Glomerular visceral epithelial cell (primary cell): ENCODE measurements around the gene DMGDH.

Experiments
- DNase-seq: peaks from one replicate; pipeline ENCODE4 v3.0.0-alpha.2; 2016; ENCODE audit errors: extremely low spot score

Gene DMGDH

GRCh38 chr5:79069488-79070349 is at the start of gene DMGDH, which contains the start of gene BHMT2:
Gene DMGDH (minus strand): TSS chr5:79069674. CDS start chr5:79069620, 54 bp downstream.
Gene BHMT2 (plus strand): TSS chr5:79069767. CDS start chr5:79069783, 16 bp downstream.
- peak; percentile 3 for DNase-seq

- DNase-seq: no peak
Observed at GRCh38 chr5:79112703-79113058, 43.2 kb upstream of the DMGDH start.

DNA sequence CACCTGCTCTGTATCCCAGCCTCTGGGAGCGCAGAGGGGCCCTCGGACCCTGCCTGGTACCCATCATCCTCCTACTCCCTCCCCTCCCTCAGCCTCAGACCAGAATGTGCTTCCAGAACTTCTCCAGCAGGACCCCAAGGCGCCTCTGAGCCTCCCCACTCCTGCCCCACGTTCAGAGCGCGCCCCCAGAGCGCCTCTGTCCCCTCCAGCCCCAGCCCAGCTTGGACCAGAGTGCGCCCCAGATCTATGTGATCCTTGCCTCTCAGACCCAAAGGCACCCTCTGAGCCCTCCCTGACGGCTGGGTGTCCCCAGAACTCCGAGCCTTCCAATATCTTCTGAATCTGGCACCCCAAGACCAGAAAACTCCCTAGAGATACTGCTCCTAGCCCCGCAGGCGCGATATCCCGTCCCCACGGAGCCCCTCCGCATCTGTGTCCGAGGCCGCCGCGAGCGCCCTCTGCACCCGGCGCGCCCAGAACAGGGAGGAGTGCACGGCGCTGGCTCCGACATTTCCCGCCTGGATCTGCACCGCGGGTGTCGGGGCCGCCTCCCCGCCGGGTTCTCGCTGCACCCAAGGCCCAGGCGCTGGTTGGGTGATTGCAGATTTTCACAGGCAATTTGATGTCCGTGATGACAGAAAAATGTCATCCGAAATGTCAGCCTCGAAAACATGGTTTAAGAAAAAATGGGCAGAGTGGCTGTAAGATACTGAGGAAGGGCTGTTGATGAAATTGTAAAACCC is 42.7 kb upstream of the DMGDH start:
- DNase-seq: no peak

DNA sequence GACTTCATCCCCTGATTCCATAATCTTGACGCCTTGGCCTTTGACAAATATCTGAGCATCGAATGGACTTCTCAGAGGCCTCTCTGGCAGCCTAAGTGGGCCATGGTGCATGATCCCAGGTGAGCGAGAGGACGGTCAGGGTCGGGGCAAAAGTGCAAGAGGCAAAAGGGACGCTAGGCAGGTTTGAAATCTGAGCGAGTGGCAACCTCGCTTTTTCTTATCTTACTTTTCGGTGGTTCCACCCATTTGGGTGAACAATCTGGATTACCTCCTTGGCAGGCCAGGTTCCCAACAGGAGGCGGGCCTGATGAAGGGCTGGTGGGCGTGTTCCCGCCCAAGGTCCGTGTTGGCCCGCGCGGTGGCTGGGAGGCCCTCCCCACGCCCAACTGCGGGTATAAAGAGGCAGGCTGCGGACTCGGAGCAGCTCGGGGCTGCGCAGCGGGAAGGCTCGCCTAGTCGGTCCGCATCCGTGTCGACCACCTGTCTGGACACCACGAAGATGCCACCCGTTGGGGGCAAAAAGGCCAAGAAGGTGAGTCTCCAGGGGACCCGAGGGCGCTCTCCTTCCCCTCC is 42.0 kb upstream of the DMGDH start, which contains the start of gene BHMT:
Gene BHMT (plus strand): TSS at position 423 of the 573 bp plus-strand sequence. CDS start 77 bp downstream, at position 500.
- no peak for DNase-seq

DNA sequence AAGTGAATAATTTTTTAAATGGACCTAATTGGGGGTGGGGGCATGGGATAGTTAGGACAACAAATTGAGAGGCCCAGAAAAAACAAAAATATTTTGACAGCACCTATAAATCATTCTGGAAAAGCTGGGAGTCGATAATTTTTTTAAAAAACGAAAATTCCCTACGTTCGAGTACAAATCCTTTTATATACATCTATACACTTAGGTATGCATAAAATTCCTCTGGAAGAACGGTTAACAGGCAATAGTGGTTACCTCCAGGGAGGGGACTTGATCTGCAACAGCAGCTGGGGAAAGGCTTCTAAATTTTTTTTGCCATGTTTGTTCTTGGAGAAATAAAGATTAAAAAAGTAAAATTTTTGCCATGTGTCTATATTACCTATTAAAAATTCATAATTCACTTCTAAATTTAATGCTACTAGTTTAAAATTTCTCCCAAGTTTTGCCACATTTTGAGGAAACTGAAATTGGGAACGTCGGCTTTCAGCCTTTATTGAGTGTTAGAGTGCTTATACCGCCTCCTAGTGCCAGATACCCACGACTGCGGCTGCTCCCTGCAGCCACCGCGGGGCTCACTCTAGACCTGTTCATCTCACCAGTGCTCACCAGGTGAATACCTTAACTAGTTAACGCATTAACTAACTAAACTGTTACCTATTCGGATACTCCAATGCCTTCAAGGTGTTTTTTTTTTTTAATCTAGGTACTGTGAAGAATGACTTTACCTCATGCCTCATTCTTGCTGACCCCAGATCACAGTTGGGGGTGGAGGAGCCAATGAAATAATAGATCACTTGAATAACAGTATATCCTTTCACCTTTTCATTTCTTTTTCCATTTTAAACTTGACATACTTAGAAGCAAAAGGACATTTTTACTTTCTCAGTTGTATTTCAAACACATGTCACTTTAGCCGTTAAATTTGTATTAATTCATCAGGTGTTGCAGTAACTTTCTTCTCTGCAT is 40.3 kb upstream of the DMGDH start:
- DNase-seq: no peak

DNA sequence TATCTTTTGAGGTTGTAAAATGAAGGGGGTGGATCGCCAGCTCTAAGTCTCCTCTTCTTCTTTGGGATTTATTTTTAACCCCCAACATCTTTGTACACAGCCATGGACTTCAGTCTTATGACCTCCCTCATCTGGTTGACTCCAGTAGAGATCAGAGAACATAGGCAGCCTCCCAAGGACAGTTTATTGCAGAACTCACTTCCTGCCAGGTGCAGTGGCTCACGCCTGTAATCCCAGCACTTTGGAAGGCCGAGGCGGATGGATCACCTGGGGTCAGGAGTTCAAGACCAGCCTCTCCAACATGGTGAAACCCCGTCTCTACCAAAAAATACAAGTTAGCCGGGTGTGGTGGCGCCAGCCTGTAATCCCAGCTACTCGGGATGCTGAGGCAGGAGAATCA is 39.3 kb upstream of the DMGDH start:
- no peak for DNase-seq

- no peak for DNase-seq
Observed at GRCh38 chr5:79108086-79108485, 38.6 kb upstream of the DMGDH start.

GRCh38 chr5:79107020-79107796 is 37.7 kb upstream of the DMGDH start:
- peak; percentile 9 for DNase-seq

- no peak for DNase-seq
Observed at GRCh38 chr5:79105868-79106267, 36.4 kb upstream of the DMGDH start.

DNA sequence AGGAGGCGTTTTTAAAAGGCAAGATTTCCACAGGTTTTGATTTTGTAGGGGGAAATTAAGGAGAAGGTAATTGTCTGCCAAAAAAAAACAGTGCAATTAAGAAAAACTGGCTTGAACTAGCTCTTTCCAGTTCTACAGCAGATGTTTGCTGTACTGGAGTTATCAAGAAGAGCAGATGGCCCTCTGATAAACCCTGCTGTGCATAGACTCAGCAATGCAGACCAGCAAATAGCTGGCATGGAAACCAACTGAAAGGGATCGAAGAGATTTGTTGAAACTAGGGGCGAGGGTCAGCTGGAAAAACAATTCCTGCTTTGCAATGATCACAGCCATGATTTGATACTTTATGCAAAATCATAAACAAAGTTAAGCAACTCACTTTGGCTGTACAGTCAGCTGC is 24.3 kb upstream of the DMGDH start:
- DNase-seq: no peak

DNA sequence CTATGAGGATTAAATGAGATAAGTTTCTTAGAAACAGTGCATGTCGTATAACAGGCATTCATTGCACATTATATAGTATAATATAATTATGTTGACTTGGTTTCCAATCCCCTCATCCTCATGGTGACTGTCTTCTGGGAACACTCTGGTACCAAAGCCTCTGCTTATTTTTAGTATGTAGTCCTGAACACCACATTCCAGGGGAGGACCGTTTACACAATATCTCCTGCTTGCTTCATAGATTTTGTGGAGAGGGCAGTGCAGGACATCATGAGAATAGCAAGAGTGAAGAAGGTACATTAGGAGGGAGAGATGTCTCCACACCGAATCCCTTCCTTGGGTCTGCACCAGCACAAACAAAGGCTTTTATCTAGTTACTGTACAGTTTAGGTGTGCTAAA is 21.6 kb upstream of the DMGDH start:
- no peak for DNase-seq

- no peak for DNase-seq
Observed at GRCh38 chr5:79088507-79088906, 19.0 kb upstream of the DMGDH start.

GRCh38 chr5:79086116-79086515 is 16.6 kb upstream of the DMGDH start:
- DNase-seq: no peak

DNA sequence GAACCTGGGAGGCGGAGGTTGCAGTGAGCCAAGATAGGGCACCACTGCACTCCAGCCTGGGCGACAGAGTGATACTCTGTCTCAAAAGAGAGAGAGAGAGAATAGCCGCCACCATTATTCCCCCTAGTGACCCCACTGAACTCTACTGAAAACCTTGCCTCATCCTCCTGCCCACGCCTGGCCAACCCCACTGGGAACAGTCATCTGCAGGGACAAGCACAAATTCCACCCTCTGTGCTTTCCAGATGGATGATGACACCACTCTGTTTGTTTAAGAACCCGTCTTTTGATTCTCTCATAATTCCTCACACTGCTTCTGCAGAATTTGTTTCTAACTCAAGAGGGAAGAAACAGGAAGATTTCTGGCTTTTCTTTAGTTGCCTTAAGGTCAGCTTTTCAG is 12.3 kb upstream of the DMGDH start:
- DNase-seq: no peak

DNA sequence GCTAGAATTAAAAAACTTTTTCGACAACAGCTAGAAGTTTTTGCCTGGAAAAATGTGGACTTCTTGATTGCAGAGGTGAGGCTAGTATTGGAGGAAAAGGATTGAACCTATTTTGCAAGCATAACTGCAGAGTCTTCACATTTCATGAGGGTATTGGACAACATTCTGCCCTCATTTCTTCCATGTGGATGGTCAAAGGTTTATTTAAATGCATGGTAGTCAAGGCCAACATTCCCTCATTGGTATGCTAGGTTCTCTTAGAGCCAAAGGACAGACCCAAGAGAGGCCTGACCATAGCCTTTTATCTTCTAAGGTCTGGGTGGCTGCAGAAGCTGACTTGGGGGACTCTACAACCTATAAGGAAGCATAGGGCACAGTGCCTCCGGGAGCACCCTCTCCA is 11.3 kb upstream of the DMGDH start:
- DNase-seq: no peak

GRCh38 chr5:79077680-79078365 is 8.3 kb upstream of the DMGDH start:
- DNase-seq: no peak

- DNase-seq: no peak
Observed at GRCh38 chr5:79076819-79077218, 7.3 kb upstream of the DMGDH start.

GRCh38 chr5:79075646-79076426 is 6.4 kb upstream of the DMGDH start:
- DNase-seq: no peak

DNA sequence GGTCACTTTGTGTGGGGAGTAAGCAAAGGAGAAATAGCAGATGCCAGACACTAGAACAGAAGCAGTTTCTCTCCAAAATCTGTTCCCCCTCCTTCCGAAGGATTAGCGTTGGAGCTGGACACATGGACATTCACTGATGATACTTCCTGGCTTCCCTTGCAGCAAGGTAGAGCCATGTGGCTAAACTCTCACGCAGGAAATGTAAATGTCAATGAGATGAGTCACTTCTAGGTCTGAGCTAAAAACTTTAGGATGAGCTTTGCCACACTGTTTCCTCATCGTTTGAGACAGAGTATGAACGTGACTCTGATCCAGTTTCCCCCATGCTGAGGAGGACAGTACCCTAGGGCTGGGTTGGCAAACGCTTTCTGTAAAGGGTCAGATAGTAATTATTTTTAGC is 5.2 kb upstream of the DMGDH start:
- DNase-seq: peak; percentile 56
